Neuronal stem cell (in vitro differentiated cells): ENCODE measurements around the gene CLCN2.

Experiments
- DNase-seq: peaks from one replicate; pipeline ENCODE4 v3.0.0-alpha.2; 2013; ENCODE audit warnings: low spot score
- H2AFZ ChIP-seq: one replicate; pipeline ENCODE4 v1.6.1; 2013; ENCODE audit warnings: mild to moderate bottlenecking, low read length, inconsistent platforms
- H2AK5ac ChIP-seq: 2 replicates; pipeline ENCODE4 v1.6.1; 2013; ENCODE audit warnings: low read depth, mild to moderate bottlenecking, inconsistent platforms, low read length, moderate library complexity, mixed read lengths
- H2BK120ac ChIP-seq: 2 replicates; pipeline ENCODE4 v1.6.1; 2013; ENCODE audit warnings: low read depth, mild to moderate bottlenecking, inconsistent platforms, low read length, moderate library complexity, mixed read lengths
- H2BK12ac ChIP-seq: one replicate; pipeline ENCODE4 v1.6.1; 2013; ENCODE audit warnings: low read length, inconsistent platforms
- H2BK15ac ChIP-seq: 2 replicates; pipeline ENCODE4 v1.6.1; 2013; ENCODE audit warnings: mild to moderate bottlenecking, low read length, inconsistent platforms, mixed read lengths
- H2BK5ac ChIP-seq: one replicate; pipeline ENCODE4 v1.6.1; 2013; ENCODE audit warnings: inconsistent platforms, mild to moderate bottlenecking, low read length, moderate library complexity
- H3K14ac ChIP-seq: one replicate; pipeline ENCODE4 v1.6.1; 2013; ENCODE audit warnings: low read length, inconsistent platforms
- H3K18ac ChIP-seq: 2 replicates; pipeline ENCODE4 v1.6.1; 2013; ENCODE audit warnings: low read length, inconsistent platforms
- H3K23ac ChIP-seq: 2 replicates; pipeline ENCODE4 v1.6.1; 2013; ENCODE audit warnings: low read depth, mild to moderate bottlenecking, mixed read lengths, low read length, inconsistent platforms; ENCODE audit not compliant: poor library complexity
- H3K27ac ChIP-seq: replicated peaks from 3 replicates; pipeline ENCODE4 v1.5.1; 2013; ENCODE audit warnings: low read length, inconsistent platforms
- H3K27me3 ChIP-seq, 3 experiments: 2 replicates each; pipeline ENCODE4 v1.6.1; 2013; ENCODE audit warnings: low read length in 3 of 3, mild to moderate bottlenecking in 2 of 3, inconsistent platforms in 1 of 3, low read depth in 1 of 3, mixed read lengths in 1 of 3, moderate library complexity in 1 of 3; ENCODE audit not compliant: control insufficient read depth in 3 of 3, insufficient read depth in 3 of 3
- H3K36me3 ChIP-seq, 2 donors: replicated peaks in 1 of 2; 2 replicates each; pipeline ENCODE4 v1.6.1; 2013; ENCODE audit warnings: low read length in 2 of 2; ENCODE audit not compliant: control insufficient read depth in 2 of 2, insufficient read depth in 2 of 2
- H3K4ac ChIP-seq: 2 replicates; pipeline ENCODE4 v1.6.1; 2013; ENCODE audit warnings: inconsistent platforms, mild to moderate bottlenecking, low read length, moderate library complexity
- H3K4me1 ChIP-seq, 2 donors: 1 replicate in 1 of 2; 2 replicates in 1 of 2; pipeline ENCODE4 v1.6.1; 2013; ENCODE audit warnings: low read length in 2 of 2, low read depth in 1 of 2; ENCODE audit not compliant: control insufficient read depth in 2 of 2, insufficient read depth in 1 of 2
- H3K4me2 ChIP-seq: one replicate; pipeline ENCODE4 v1.6.1; 2013; ENCODE audit warnings: mild to moderate bottlenecking, low read length, inconsistent platforms; ENCODE audit not compliant: insufficient read depth, poor library complexity, severe bottlenecking
- H3K4me3 ChIP-seq, 2 donors: 2 replicates each; pipeline ENCODE4 v1.5.1; 2013; ENCODE audit warnings: low read length in 2 of 2, mild to moderate bottlenecking in 2 of 2, inconsistent platforms in 1 of 2, moderate library complexity in 1 of 2
- H3K79me1 ChIP-seq: one replicate; pipeline ENCODE4 v1.6.1; 2013; ENCODE audit warnings: low read depth, mild to moderate bottlenecking, inconsistent platforms, low read length, moderate library complexity
- H3K9ac ChIP-seq: one replicate; pipeline ENCODE4 v1.6.1; 2013; ENCODE audit warnings: mild to moderate bottlenecking, low read depth, low read length, inconsistent platforms; ENCODE audit not compliant: poor library complexity
- H3K9me3 ChIP-seq, 2 donors: replicated peaks in 1 of 2; 2 replicates each; pipeline versions ENCODE3 to v1.6.1; 2013; ENCODE audit warnings: low read length in 2 of 2, mild to moderate bottlenecking in 2 of 2, inconsistent platforms in 1 of 2, low read depth in 1 of 2, mixed read lengths in 1 of 2, moderate library complexity in 1 of 2; ENCODE audit not compliant: control insufficient read depth in 2 of 2, insufficient read depth in 1 of 2
- H4K8ac ChIP-seq: one replicate; pipeline ENCODE4 v1.6.1; 2013; ENCODE audit warnings: low read depth, mild to moderate bottlenecking, inconsistent platforms, low read length, moderate library complexity
- H4K91ac ChIP-seq: one replicate; pipeline ENCODE4 v1.6.1; 2013; ENCODE audit warnings: low read length, low read depth, mild to moderate bottlenecking, inconsistent platforms; ENCODE audit not compliant: poor library complexity
- WGBS, 2 donors: extraction: QIAGEN DNeasy Blood & Tissue Kit; methylation state at CpG; one replicate each; pipeline ENCODE4 v1.1.7; 2013; ENCODE audit warnings: missing lambda C conversion rate in 2 of 2, mixed read lengths in 1 of 2; ENCODE audit not compliant: insufficient read length in 2 of 2, insufficient replicate concordance in 1 of 2; ENCODE audit errors: extremely low coverage in 2 of 2; 5-methylcytosine and 5-hydroxymethylcytosine counted together

Gene CLCN2

DNA sequence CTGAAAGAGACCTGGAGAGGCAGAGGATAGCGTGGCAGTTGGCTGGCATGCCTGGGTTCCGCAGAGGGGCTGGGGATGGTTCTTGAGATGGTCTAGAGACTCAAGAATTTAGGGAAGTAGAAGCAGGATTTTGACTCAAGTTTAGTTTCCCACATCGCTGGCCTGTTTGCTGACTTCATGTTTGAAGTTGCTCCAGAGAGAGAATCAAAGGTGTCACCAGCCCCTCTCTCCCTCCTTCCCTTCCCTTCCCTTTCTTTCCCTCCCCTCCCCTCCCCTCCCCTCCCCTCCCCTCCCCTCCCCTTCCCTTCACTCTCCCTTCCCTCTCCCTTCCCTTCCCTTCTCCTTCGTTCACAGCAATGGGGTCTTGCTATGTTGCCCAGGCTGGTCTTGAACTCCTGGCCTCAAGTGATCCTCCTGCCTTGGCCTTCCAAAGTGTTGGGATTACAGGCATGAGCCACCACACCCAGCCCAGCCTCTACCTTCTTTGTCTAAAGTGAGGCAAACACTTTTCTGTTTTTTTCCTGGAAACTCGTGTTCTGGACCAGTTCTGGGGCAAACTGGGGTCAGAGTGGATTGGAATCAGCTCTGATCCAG lies 28.6 kb upstream of the CLCN2 start:
- H2BK12ac ChIP-seq: no peak overlapping the region
- H3K27ac ChIP-seq: no peak overlapping the region
- no peak overlapping the region for H3K14ac ChIP-seq
- no peak overlapping the region for H2AFZ ChIP-seq
- H3K9ac ChIP-seq: no peak overlapping the region
- no peak overlapping the region for H3K4me2 ChIP-seq
- H3K4ac ChIP-seq: no peak overlapping the region
- no peak overlapping the region for H4K8ac ChIP-seq
- no peaks in the 10 kb centered on the region for H3K36me3 ChIP-seq
- peaks cover 0 to 3% (median 0%) of the 10 kb centered on the region in 3 experiments for H3K27me3 ChIP-seq
- H2BK5ac ChIP-seq: peak overlapping the region; percentile 46
- H4K91ac ChIP-seq: no peak overlapping the region
- no peak overlapping the region for H3K23ac ChIP-seq
- no peak overlapping the region for H3K18ac ChIP-seq
- no peak for DNase-seq
- no CpG with 5 or more reads among the region's 5 CpGs for WGBS, 2 donors
- no peak overlapping the region for H2AK5ac ChIP-seq
- H3K4me3 ChIP-seq: no peak overlapping the region
- H3K79me1 ChIP-seq: no peaks in the 10 kb centered on the region
- no peak overlapping the region for H2BK15ac ChIP-seq
- no peak overlapping the region for H2BK120ac ChIP-seq
- H3K9me3 ChIP-seq: no peaks in the 10 kb centered on the region
- no peaks in the 10 kb centered on the region for H3K4me1 ChIP-seq

DNA sequence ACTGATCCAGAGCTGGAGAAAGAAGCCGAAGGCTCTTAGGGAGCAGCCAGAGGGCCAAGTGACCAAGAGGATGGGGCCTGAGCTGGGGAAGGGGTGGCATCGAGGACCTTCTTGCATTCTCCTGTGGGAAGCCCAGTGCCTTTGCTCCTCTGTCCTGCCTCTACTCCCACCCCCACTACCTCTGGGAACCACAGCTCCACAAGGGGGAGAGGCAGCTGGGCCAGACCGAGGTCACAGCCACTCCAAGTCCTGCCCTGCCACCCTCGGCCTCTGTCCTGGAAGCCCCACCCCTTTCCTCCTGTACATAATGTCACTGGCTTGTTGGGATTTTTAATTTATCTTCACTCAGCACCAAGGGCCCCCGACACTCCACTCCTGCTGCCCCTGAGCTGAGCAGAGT lies 28.0 kb upstream of the CLCN2 start:
- Histone ChIP-seq H4K8ac (no peak overlapping the region), H2AK5ac (no peak overlapping the region), H3K27me3 (no peaks in the 10 kb centered on the region), H4K91ac (no peak overlapping the region), H2BK5ac (peak overlapping the region; percentile 46), H2BK12ac (no peak overlapping the region), H3K4me2 (no peak overlapping the region), H3K4ac (no peak overlapping the region), H3K18ac (no peak overlapping the region), H3K4me1 (no peaks in the 10 kb centered on the region), H2AFZ (no peak overlapping the region), H3K79me1 (no peaks in the 10 kb centered on the region), H2BK15ac (no peak overlapping the region), H2BK120ac (no peak overlapping the region), H3K14ac (no peak overlapping the region), H3K36me3 (no peaks in the 10 kb centered on the region), H3K27ac (no peak overlapping the region), H3K23ac (no peak overlapping the region), H3K4me3 (no peak overlapping the region), H3K9me3 (no peaks in the 10 kb centered on the region), H3K9ac (no peak overlapping the region)
- no peak for DNase-seq
- no CpG with 5 or more reads among the region's 5 CpGs for WGBS, 2 donors

DNA sequence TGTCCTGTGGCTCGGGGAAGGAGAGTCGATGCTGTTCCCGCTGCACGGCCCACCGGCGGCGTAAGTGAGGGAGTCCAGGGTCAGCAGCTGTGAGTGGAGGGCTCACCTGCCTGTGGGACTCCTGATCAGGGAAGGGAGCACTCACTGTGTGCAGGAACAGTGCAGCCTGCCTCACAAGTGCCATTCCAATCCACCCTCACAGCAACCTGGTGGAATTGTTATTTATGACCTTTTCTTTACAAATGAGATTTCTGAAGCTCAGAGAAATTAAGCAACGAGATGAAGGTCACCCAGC lies 27.5 kb upstream of the CLCN2 start:
- no CpG with 5 or more reads among the region's 8 CpGs for WGBS, 2 donors
- no peak overlapping the region for H3K14ac ChIP-seq
- no peaks in the 10 kb centered on the region for H3K27me3 ChIP-seq
- no peaks in the 10 kb centered on the region for H3K4me1 ChIP-seq
- H4K91ac ChIP-seq: no peak overlapping the region
- H2AFZ ChIP-seq: no peak overlapping the region
- H3K4ac ChIP-seq: no peak overlapping the region
- H3K4me3 ChIP-seq: no peak overlapping the region
- no peak overlapping the region for H4K8ac ChIP-seq
- DNase-seq: no peak
- H3K9ac ChIP-seq: peak overlapping the region; percentile 54
- no peaks in the 10 kb centered on the region for H3K79me1 ChIP-seq
- H3K36me3 ChIP-seq: no peaks in the 10 kb centered on the region
- peak overlapping the region; percentile 56 for H2BK15ac ChIP-seq
- no peak overlapping the region for H3K27ac ChIP-seq
- peak overlapping the region; percentile 9 for H2AK5ac ChIP-seq
- H2BK5ac ChIP-seq: no peak overlapping the region
- H3K18ac ChIP-seq: peak overlapping the region; percentile 19
- no peaks in the 10 kb centered on the region for H3K9me3 ChIP-seq
- H3K23ac ChIP-seq: peak overlapping the region; percentile 61
- no peak overlapping the region for H3K4me2 ChIP-seq
- no peak overlapping the region for H2BK12ac ChIP-seq
- H2BK120ac ChIP-seq: no peak overlapping the region

- no peak overlapping the region for H2BK5ac ChIP-seq
- H3K36me3 ChIP-seq: no peaks in the 10 kb centered on the region
- no peak overlapping the region for H3K27ac ChIP-seq
- peak overlapping the region; percentile 9 for H2AK5ac ChIP-seq
- peak overlapping the region; percentile 54 for H3K9ac ChIP-seq
- H3K4me1 ChIP-seq: no peaks in the 10 kb centered on the region
- H2BK12ac ChIP-seq: no peak overlapping the region
- H3K18ac ChIP-seq: peak overlapping the region; percentile 19
- H3K4me3 ChIP-seq: no peak overlapping the region
- H3K4me2 ChIP-seq: no peak overlapping the region
- H3K4ac ChIP-seq: no peak overlapping the region
- DNase-seq: no peak
- H2AFZ ChIP-seq: no peak overlapping the region
- WGBS, 2 donors: no CpG with 5 or more reads among the region's 8 CpGs
- peak overlapping the region; percentile 43 for H4K91ac ChIP-seq
- no peaks in the 10 kb centered on the region for H3K9me3 ChIP-seq
- H2BK120ac ChIP-seq: no peak overlapping the region
- peak overlapping the region; percentile 56 for H2BK15ac ChIP-seq
- H3K14ac ChIP-seq: no peak overlapping the region
- no peaks in the 10 kb centered on the region for H3K27me3 ChIP-seq
- H4K8ac ChIP-seq: no peak overlapping the region
- H3K23ac ChIP-seq: peak overlapping the region; percentile 61
- no peaks in the 10 kb centered on the region for H3K79me1 ChIP-seq
Measured at GRCh38 chr3:184388164-184388935, 26.9 kb upstream of the CLCN2 start.
